GM19043 (cell line): ENCODE results near the gene GSK3B.
"Not testable (repeated sequence)": the region's sequence is repeated elsewhere in the genome, so short reads cannot be mapped to it uniquely, and the experiment has no call there.

Experiments used
- ATAC-seq: cut with Tn5 transposase; IDR thresholded peaks from one replicate; pipeline ENCODE4 v1.9.1; 2021; ENCODE audit warnings: low read depth; ENCODE audit not compliant: unreplicated experiment

The GSK3B gene

DNA sequence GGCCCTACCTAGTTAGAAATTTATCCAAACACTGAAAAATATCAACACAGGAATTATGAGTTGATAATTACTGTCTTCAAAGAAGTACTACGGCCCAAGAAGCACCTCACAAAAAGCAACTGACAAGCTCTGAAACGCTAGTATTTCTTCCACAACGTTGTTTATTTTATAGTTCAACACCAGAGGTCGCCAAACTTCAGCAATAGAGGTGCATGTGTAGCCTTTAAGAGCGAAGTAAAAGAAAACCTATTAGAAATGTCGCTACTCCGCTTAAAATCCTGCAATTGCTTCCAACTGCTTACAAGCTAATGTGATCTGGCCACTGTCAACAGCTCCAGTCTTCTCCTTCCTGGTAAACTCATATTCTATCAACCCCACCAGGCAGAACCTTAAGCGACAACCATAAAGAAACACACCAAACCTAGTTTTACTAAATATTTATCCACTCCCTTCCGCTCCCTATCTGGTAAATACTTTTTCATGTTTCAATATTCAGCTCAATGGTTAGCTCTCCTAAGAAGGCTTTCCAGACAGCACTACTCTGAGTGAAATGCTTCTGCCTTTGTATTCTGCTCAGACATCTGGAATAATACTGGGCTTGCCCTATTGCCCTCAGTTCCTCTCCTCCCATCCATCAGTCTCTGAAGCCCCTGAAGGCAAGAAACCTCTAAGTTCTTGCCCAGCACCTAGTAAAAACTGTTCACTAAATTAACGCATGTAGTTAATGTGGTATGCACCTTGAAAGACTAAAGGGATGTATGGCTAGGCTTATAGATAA is 202.1 kb downstream of the GSK3B start:
- ATAC-seq: peak; percentile 55

GRCh38 chr3:119888681-119889080 is 205.6 kb downstream of the GSK3B start:
- ATAC-seq: not testable (repeated sequence)

DNA sequence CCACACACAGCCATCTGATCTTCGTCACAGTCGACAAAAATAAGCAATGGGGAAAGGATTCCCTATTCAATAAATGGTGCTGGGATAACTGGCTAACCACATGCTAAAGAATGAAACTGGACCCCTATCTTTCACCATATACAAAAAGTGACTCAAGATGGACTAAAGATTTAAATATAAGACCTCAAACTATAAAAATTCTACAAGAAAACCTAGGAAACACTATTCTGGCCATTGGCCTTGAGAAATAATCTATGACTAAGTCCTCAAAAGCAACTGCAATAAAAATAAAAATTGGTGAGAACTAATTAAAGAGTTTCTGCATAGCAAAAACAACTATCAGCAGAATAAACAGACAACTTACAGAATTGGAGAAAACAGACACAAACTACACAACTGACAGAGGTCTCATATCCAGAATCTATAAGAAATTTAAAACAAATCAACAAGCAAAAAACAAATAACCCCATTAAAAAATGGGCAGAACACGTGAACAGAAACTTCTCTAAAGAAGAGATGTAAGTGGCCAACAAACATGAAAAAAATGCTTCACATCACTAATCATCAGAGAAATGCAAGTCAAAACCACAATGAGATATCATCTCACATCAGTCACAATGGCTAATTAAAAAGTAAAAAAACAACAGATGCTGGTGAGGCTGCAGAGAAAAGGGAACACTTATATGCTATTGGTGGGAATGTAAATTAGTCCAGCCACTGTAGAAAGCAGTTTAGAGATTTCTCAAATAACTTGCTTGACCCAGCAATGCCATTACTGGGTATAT is 208.3 kb downstream of the GSK3B start:
- no peak for ATAC-seq

- no peak for ATAC-seq
Measured at GRCh38 chr3:119884161-119884557, 210.1 kb downstream of the GSK3B start.

DNA sequence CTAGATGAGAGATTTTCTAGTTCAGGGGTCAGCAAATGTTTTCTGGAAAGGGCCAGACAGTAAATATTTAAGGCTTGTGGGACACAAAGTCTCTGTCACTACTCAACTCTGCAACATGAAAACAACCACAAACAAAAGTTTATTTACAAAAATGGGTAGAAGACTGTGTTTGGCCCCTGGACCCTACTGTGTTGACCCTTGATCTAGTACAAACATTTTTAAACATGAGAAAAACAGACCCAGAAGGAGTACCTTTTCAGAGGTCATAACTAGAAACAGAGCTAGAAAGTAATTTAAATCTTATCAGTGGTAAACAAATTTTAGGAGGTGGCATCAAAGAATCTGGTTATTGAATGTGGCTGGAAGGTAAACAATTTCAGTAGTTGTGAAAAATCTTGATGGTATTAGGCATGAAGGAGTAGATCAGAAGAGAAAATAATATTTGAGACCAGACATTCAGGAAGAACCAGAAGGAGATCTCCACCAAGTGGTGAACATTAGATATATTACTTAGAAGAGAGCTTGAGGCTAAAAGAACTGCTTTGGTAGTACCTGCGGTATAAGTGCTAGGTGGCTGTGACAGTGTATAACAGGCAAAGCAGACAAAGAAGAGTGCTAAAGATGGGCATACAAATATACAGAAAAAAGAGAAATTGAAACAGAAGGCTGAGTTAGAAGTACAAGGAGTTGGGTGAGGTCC is 210.6 kb downstream of the GSK3B start:
- no peak for ATAC-seq

DNA sequence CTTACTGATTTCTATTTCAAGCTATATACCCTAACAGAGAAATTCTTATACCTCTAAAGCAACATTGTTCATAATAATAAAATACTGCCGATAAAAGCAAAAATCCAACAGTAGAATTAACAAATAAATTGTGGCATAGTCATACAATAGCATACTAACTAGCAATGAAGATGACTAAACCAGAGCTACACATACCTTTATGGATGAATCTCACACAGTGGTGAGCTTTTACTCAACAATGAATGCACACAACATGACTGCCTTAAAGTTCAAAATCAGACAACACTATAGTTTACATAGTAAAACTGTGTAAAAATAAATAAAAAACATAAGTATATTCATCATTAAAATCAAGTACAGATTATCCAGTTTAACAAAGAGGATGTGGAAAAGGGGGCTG is 213.3 kb downstream of the GSK3B start:
- ATAC-seq: no peak

- ATAC-seq: no peak
Measured at GRCh38 chr3:119873646-119874045, 220.6 kb downstream of the GSK3B start.

DNA sequence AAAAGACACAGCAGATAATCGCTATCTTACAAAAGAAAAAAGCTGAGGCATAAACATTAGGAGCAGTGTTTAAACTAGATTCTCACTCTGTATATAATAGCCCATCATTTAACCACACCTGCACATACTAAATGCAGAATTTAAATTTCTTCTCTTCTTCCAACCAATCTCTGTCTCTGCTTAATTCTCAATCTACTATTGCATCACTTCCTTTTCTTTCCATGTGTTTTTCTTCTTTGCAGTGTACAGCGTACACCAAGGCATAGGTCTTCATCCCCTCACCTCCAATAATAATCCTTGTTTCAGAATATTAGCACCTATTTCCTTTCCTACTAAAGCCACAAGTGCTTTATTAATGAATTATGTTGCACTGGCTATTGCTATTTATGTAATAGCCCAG is 221.5 kb downstream of the GSK3B start:
- no peak for ATAC-seq

- no peak for ATAC-seq
Measured at GRCh38 chr3:119871571-119871970, 222.7 kb downstream of the GSK3B start.

GRCh38 chr3:119870512-119870911 is 223.7 kb downstream of the GSK3B start:
- ATAC-seq: no peak

- ATAC-seq: no peak
Measured at GRCh38 chr3:119864476-119864875, 229.8 kb downstream of the GSK3B start.

- no peak for ATAC-seq
Measured at GRCh38 chr3:119862616-119863015, 231.6 kb downstream of the GSK3B start.

GRCh38 chr3:119861681-119862080 is 232.6 kb downstream of the GSK3B start:
- no peak for ATAC-seq

- no peak for ATAC-seq
Measured at GRCh38 chr3:119859728-119860127, 234.5 kb downstream of the GSK3B start.

- ATAC-seq: no peak
Measured at GRCh38 chr3:119858957-119859356, 235.3 kb downstream of the GSK3B start.

DNA sequence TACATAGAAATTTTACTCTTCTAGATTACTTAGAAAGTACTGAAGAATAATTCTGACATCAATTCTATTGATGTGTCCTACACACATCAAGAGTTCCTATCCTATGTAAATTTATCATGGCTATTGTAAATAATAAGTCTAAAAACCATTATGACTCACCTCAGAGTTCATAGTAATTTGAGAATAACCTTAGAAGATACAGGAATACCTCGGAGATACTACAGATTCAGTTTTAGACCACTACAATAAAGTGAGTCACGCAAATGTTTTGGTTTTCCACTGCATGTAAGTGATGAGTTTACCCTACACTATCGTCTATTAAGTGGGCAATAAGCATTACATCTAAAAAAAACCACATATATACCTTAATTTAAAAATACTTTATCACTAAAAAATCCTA is 237.6 kb downstream of the GSK3B start:
- no peak for ATAC-seq

DNA sequence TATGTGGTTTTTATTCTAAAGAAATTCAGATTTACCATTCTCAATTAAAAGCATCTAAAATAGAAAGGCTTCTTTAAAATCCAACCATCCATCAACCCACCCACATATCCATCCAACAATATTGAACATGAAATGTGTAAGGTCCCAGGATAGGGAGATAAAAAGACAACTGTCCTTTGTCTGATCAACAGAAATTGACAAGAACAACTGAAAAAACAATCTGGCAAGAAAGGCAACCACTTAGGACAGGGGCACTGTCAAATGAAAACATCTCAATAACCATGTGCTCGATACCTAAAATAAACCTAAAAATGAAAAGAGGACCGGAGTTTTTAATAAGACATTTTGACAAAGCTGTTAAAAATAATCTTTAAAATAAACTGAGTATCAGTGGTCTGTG is 245.1 kb downstream of the GSK3B start:
- no peak for ATAC-seq

GRCh38 chr3:119841808-119842471 is 252.3 kb downstream of the GSK3B start:
- no peak for ATAC-seq

GRCh38 chr3:119835556-119835955 is 258.7 kb downstream of the GSK3B start:
- no peak for ATAC-seq

DNA sequence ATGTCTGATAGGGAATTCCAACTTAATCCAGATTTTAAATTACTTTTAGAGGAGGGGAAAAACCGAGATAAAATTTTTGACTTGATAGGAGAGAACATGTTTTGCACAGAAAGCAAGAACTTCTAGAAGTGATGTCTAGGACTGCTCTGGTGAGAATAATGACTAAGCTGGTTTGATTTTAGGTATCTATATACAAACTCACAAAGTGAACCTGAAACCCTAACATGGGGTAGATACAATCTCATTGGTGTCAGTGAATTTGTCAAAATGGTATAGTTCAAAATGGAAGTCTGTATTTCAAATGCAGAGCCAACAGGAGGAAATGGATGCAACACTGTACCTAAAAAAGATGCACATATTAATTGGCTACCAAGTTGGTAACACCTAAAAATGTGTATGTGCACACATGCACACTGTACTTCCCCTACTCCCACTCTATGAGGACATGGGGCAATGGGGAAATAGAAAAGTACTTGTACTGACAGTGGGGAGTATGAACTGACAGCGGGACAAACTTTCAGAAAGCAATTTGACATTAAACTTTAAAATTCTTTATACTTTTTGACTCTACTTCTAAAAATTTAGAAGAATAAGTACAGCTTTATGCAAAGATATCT is 259.4 kb downstream of the GSK3B start:
- no peak for ATAC-seq
